ENCODE data around the gene HMCN1.

DNA sequence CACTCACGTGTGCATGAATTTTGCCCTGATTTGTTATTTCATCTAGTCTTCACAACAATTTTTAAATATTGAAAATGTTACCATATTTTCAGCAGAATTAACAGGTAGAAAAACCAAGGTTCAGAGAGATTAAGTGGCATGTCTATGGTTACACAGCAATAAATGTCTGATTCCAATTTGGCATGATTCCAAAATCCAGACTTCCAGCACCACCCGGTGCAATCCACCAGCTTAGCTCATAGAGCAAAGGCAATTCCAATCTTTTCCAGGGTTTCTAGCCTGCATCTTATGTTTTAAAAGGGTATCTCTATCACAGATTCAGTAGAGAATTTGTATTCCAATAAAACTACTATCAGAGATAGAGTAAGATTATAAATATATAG is 479.0 kb downstream of the HMCN1 start:
- no peak for TF ChIP-seq ZNF70 (CRISPR knock-in tag; IDR thresholded peaks at IDR 0.05)
- TF ChIP-seq GLIS3 (CRISPR knock-in tag; IDR thresholded peaks at IDR 0.05), result no peak
- TF ChIP-seq ZFP3 (CRISPR knock-in tag; IDR thresholded peaks at IDR 0.05), result no peak
- TF ChIP-seq RARB (CRISPR knock-in tag; IDR thresholded peaks at IDR 0.05), result no peak
- no peak for TF ChIP-seq ZNF565 (CRISPR knock-in tag; conservative IDR thresholded peaks at IDR 0.05; ENCODE audit: low read depth)
- TF ChIP-seq, protein P1, sequence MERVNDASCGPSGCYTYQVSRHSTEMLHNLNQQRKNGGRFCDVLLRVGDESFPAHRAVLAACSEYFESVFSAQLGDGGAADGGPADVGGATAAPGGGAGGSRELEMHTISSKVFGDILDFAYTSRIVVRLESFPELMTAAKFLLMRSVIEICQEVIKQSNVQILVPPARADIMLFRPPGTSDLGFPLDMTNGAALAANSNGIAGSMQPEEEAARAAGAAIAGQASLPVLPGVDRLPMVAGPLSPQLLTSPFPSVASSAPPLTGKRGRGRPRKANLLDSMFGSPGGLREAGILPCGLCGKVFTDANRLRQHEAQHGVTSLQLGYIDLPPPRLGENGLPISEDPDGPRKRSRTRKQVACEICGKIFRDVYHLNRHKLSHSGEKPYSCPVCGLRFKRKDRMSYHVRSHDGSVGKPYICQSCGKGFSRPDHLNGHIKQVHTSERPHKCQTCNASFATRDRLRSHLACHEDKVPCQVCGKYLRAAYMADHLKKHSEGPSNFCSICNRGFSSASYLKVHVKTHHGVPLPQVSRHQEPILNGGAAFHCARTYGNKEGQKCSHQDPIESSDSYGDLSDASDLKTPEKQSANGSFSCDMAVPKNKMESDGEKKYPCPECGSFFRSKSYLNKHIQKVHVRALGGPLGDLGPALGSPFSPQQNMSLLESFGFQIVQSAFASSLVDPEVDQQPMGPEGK (CRISPR knock-in tag; IDR thresholded peaks at IDR 0.05; ENCODE audit: borderline replicate concordance), result no peak
- no peak for TF ChIP-seq OSR1 (CRISPR knock-in tag; IDR thresholded peaks at IDR 0.05)
- TF ChIP-seq TSHZ2 (CRISPR knock-in tag; IDR thresholded peaks at IDR 0.05), result no peak
